NCI-H146 treated with DMSO at 0.1 percent for 48 hours (cell line): ENCODE results near the gene ARHGAP32.

Experiments used
- DNase-seq: peaks from one replicate; lab custom pipeline; 2025; ENCODE audit not compliant: unreplicated experiment; lab: John Stamatoyannopoulos, UW

Gene ARHGAP32

GRCh38 chr11:129192150-129192549 is at the start of gene ARHGAP32:
Gene ARHGAP32, minus strand, starts transcription at chr11:129192325. Its CDS starts 127 bp downstream, at chr11:129192198.
- DNase-seq = peak; percentile 35

- DNase-seq = no peak
These were observed 47.1 kb upstream of the ARHGAP32 start for GRCh38 chr11:129239207-129239606.

- no peak for DNase-seq
These were observed 45.9 kb upstream of the ARHGAP32 start for GRCh38 chr11:129237880-129238638.

DNA sequence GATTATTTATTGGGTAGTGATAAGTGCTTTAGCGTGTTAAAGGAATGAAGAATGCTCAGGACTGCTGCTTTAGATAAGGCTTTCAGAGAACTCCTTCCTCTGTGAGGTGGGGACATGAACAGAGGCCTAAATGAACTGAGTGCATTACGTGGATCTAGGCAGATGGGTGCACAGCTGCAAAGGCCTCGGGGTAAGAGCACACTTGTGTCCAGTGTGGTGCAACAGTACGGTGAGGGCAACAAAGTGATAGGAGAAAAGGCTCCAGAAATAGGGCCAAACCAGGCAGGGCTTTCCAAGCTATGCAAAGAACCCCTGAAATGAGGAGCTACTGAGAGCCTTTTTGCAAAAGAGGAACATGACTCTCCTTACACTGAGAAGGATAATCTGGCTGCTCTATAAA is 45.3 kb upstream of the ARHGAP32 start:
- no peak for DNase-seq

DNA sequence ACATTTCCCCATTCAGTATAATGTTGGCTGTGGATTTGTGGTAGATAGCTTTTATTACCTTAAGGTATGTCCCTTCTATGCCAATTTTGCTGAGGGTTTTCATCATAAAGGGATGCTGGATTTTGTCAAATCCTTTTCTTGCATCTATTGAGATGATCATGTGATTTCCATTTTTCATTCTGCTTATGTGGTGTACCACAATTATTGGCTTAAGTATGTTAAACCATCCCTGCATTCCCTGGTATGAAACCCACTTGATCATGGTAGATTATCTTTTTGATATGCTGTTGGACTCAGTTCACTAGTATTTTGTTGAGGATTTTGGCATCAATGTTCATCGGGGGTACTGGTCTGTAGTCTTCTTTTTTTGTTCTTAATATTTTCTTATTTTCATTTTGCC is 44.7 kb upstream of the ARHGAP32 start:
- no peak for DNase-seq

DNA sequence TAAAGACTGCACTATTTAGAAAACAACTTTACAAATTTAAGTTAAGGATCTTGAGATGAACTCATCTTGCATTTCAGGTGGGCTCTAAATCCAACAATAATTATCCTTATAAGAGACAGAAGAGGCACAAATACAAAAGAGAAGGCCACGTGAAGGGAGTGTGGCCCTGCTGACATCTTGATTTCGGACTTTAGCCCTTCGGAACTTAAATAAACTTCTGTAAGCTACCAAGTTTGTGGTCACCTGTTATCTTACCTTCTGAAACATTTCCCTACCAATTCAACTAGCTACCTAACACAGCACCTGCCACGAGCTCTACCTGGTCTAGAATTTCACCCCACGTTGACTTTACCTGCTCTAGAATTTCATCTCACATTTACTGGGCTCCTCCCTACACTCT is 42.9 kb upstream of the ARHGAP32 start:
- DNase-seq = no peak

DNA sequence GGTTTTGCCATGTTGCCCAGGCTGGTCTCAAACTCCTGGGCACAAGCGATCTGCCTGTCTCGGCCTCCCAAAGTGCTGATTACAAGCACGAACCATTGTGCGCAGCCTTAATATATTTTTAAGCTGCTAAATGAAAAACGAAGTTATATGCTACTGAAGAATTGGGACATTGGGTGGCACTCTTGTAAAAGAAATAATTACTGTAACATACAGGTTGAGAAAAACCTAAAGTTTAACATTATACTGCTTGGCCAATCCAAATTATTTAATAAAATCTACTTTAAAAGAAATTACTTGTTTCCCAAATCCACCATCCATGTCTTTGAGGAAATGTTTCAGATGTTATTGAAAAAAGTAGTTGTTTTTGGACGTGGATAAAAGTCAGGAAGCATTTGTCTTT is 37.9 kb upstream of the ARHGAP32 start:
- DNase-seq = no peak

GRCh38 chr11:129226207-129226798 is 34.2 kb upstream of the ARHGAP32 start:
- DNase-seq = no peak

- DNase-seq = no peak
These were observed 33.1 kb upstream of the ARHGAP32 start for GRCh38 chr11:129225190-129225589.

GRCh38 chr11:129224538-129224937 is 32.4 kb upstream of the ARHGAP32 start:
- no peak for DNase-seq

DNA sequence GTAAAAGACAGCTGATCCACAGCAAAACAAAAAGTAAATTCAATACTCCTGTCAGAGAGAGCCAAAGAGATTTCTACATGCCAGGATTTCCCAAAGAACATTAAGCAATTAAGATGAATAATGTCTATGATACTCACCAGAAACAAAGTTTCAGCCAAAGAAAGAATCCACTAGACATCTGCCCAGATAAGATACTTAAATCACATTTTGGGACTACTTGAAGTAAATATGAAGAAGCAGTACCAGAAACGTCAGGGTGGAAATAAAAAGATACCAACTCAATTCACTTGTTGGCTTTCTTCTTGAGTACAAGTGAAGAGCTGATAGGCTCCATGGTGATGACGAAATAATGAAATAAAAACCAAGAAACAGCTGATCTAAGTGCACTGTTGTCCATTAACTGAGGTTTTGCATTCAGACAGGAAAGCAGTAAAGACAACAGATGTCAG is 31.6 kb upstream of the ARHGAP32 start:
- DNase-seq = no peak

DNA sequence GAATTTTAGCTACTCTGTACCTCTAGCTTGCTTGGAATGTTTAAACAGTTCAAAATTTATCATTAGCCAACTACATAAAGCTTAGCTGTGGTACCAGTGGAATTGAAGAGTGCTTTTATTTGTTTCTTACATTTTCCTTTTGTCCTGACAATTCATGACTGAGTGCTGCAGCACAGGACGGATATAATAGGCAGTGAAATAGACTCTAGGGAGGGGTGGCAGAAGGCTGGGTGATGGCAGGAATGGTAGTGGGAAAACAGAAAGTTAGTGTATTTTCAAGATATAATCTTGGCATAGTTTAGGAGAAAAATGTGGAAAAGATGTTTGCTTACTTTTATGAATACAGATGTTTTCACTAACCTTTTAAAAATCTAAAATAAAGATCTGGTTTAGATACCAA is 31.1 kb upstream of the ARHGAP32 start:
- DNase-seq = no peak

DNA sequence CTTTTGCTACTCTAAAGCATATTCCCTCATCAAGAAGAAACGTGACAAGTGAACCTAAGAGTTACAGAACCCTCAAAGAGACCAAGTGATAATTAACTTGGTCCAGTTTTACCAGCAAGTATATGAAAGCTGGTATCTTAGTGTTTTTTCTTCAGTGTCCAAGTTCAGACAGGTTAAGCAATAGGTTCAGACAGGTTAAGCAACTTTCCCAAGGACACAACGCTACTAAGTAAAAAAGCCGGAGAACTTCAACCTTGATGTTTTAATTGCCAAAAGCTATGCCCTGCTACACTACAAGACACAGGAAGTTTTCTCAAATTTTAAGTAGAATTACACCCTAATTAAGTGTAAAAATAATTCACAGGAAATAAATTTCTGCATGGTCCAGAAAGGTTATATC is 30.0 kb upstream of the ARHGAP32 start:
- no peak for DNase-seq

DNA sequence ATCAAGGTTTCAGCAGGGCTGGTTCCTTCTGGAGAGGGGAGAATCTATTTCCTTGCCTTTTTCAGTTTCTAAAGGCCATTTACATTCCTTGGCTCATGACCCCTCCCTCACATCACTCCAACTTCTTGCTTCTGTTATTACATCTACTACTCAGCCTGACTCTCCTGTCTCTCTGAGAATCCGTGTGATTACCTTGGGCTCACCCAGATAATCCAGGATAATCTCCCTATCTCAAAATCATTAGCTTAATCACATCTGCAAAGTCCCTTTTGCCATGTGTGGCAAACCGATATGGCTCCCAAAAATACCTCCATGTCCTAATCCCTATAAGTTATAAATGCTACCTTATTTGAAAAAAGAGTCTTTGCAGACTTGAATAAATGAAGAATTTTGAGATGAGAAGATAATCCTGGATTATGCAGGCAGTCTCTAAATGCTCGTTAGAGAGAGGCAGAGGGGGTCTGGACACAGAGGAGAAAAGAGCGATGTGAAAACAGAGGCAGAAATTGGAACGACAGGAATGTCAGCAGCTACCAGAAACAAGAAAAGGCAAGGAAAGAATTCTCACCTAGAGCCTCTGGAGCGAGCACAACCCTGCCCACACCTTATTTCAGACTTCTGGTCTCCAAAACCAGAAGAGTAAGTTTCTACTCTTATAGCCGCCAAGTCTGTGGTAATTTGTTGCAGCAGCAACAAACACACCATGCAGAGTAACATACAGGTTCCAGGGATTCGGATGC is 23.6 kb upstream of the ARHGAP32 start:
- no peak for DNase-seq

GRCh38 chr11:129214710-129215295 is 22.7 kb upstream of the ARHGAP32 start:
- DNase-seq = no peak

- DNase-seq = no peak
These were observed 21.1 kb upstream of the ARHGAP32 start for GRCh38 chr11:129213261-129213660.

- DNase-seq = no peak
These were observed 19.3 kb upstream of the ARHGAP32 start for GRCh38 chr11:129211397-129211796.

- DNase-seq = no peak
These were observed 18.7 kb upstream of the ARHGAP32 start for GRCh38 chr11:129210831-129211181.

GRCh38 chr11:129209891-129210830 is 18.0 kb upstream of the ARHGAP32 start:
- no peak for DNase-seq

DNA sequence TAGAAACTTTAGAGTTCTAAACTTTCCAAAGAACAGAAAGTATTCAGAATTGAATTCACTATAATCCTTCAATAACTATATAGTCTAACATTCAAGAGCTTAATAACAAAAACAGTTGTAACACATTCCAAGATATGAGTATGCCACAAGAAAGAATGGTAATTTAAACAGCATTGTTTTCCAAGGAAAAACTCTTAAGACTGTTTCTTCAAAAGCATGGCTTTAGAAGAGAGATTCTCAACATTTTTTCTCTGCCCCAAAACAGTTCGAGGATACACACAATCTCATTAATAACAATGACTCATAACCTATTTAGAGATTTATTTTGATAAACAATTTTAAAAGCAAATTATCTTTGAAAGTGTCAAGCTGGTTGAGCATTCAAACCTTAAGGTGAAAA is 16.7 kb upstream of the ARHGAP32 start:
- no peak for DNase-seq
